Measurements from ENCODE around the gene BMF.

DNA sequence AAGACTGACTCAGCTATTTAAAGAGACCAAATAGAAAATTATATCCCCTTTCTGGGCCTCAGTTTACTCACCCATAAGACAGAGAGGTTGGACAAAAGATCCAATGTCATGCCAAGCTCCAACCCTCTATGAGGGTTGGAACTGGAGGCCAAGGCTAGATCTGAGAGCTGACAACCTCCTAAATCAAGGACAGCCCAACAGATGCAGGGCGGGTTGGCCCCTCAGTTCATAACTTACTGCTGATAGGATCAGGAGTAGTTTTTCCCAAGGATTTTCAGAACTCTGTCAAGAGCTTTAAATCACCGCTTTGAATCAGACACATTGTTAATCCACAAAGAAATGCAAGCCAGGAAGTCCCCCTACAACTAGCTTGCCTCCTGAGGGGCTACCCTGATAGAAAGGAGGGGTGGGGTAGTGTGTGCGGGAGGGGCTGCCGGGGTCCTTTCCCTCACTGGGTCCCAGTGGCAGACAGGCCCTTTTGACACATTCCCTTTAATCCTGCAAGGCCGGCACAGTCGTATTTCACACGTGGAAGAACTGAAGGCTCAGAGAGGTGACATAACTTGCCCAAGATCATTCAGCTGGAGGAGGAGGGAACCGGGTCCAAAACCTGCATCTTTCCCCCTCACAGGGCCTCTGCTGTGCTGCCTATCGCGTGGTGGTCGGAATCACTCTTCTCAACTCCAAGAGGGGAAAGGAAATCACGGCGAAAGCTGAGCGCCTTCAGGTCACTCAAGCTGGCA is 21.4 kb downstream of the BMF start:
- TF ChIP-seq POLR2A (IDR thresholded peaks at IDR 0.05; ENCODE audit: low read depth, low read length) (no peak), POLR2AphosphoS5 (IDR thresholded peaks at IDR 0.05; ENCODE audit: insufficient read depth, low read depth, low read length) (no peak), EZH2 (IDR thresholded peaks at IDR 0.05; ENCODE audit: borderline replicate concordance, low read depth, low read length, severe bottlenecking) (no peak)
- TF ChIP-seq, protein P1, sequence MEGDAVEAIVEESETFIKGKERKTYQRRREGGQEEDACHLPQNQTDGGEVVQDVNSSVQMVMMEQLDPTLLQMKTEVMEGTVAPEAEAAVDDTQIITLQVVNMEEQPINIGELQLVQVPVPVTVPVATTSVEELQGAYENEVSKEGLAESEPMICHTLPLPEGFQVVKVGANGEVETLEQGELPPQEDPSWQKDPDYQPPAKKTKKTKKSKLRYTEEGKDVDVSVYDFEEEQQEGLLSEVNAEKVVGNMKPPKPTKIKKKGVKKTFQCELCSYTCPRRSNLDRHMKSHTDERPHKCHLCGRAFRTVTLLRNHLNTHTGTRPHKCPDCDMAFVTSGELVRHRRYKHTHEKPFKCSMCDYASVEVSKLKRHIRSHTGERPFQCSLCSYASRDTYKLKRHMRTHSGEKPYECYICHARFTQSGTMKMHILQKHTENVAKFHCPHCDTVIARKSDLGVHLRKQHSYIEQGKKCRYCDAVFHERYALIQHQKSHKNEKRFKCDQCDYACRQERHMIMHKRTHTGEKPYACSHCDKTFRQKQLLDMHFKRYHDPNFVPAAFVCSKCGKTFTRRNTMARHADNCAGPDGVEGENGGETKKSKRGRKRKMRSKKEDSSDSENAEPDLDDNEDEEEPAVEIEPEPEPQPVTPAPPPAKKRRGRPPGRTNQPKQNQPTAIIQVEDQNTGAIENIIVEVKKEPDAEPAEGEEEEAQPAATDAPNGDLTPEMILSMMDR (IDR thresholded peaks at IDR 0.05; ENCODE audit: extremely low read depth in 1 of 2, insufficient read depth in 1 of 2, low read depth in 1 of 2, low read length in 2 of 2): no peak

Measured in endothelial cell of umbilical vein (primary cell).